SK-MEL-5 (cell line): ENCODE measurements around the gene RASAL1. TPM values are rescaled to one million over a fixed set of nuclear protein-coding genes. Genes with fewer than 3 reads are reported as not detected.

Experiments used
- DNase-seq: peaks from one replicate; pipeline ENCODE4 v3.0.0-alpha.2; 2016; ENCODE audit warnings: low read depth, low spot score
- in situ Hi-C: cut with HindIII; loops from 2 replicates; pipeline ENCODE4 v1.10.0; 2016; ENCODE audit warnings: low sequenced_read_pairs, high pct_unique_total_duplicates, low pct_unique_long_range_greater_than_20kb
- total RNA-seq: library from RNA; depleted of rRNA; stranded (reverse); fragments of >200 nt; shearing (Covaris generic); gene quantifications from 2 replicates; pipeline ENCODE4 v1.2.3, GENCODE V29; 2014

The RASAL1 gene
- total RNA-seq, 1 experiment from 2014 or later: 0.74 TPM

- in situ Hi-C loops: no loop called here
- DNase-seq: no peak
Measured at GRCh38 chr12:113071135-113072112, 64.1 kb downstream of the RASAL1 start.

DNA sequence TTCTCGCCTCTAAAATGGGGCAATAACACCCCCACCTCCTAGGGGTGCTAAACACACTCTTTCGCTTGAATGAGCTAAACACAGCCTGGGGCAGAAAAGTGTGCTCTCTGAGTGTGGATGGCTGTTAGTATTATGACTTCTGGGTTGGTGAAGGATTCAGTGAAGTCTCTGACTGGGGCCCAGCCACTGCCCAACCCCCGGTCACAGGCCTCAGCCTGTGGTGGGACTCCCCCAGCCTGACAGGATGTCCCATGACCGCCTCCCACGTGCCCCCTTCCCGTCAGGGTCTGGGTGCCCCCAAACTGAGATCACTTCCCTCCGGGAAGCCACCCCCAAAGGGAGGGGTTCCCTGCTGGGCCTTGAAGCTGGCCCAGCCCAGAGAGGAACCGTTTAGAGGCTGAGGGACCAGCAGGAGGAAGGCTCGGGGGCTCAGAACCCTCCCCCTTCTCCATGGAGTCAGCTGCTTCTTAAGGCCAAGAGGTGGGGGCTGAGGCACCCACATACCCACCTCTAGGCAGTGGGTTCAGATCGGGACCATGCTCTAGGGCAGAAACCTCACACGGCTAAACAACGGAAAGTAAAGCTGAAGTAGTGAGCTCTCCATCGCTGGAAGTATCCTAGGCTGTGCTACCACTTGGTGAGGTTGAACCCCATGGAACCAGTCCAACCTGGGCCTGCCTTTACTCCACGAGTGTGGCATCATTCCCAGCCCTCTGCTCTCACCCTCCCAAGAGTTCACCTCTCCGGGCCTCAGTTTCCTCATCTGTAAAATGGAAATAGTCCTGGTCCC is 65.2 kb downstream of the RASAL1 start:
- in situ Hi-C loops: no loop called here

GRCh38 chr12:113069751-113070116 is 65.8 kb downstream of the RASAL1 start:
- in situ Hi-C loops: no loop called here
- no peak for DNase-seq

More for the DNA sequence above, 65.2 kb downstream of the RASAL1 start:
- no peak for DNase-seq

DNA sequence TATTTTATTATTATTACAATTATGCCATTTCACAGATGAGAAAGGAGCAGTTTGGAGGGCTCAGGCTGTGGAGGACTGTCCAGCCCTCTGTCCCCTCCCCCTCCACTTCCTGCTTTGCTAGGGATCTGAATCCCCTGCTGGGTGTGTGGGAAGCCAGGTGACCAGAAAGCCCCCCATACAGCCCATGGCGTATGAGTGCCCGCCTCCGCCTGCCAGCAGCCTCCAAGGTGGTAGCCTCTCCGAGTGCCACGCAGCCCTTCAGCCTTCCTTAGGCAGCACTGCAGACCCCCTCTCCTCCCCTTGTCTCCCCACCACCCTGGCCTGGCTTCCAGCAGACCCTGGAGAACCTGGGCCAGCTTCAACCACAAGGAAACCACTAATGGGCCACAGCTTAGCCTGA is 66.4 kb downstream of the RASAL1 start:
- no peak for DNase-seq
- in situ Hi-C loops: no loop called here

- DNase-seq: no peak
- in situ Hi-C loops: no loop called here
Measured at GRCh38 chr12:113067987-113068935, 67.3 kb downstream of the RASAL1 start.

- in situ Hi-C loops: no loop called here
- DNase-seq: no peak
Measured at GRCh38 chr12:113066813-113067400, 68.7 kb downstream of the RASAL1 start.

GRCh38 chr12:113065126-113066007 is 70.2 kb downstream of the RASAL1 start:
- DNase-seq: no peak
- in situ Hi-C loops: no loop called here

DNA sequence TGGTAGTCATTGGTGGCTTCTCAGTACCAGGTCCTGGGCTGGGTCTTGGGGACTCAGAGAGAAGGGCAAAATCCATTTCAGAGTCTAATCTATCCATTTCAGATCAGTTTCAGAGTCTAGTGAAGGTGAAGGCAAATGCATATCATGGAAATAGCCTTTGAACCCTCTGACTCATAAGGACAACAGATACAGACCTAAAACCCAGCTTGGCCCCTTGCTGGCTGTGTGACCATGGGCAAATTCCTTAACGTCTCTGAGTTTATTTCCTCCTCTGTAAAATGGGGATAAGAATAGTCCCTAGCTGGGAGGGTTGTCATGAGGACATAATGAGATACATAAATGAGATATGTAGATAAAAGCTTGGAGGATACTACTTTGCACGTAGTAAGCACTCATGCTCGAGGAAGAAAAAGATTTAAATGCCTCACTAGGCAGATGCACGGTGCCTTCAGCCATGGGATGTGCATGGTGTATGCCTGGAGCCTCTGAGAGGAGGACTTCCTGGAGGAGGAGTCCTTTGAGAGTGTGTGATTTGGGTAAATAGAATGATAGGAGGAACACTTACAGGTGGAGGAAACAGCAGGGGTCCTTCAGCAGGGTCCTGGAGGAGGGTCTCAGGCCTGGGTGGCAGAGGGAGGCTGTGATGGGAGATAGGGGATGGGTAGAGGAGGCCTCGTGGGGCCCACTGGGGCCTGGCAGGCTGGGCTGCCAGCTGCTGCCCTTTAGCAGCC is 71.0 kb downstream of the RASAL1 start:
- in situ Hi-C loops: no loop called here
- no peak for DNase-seq

DNA sequence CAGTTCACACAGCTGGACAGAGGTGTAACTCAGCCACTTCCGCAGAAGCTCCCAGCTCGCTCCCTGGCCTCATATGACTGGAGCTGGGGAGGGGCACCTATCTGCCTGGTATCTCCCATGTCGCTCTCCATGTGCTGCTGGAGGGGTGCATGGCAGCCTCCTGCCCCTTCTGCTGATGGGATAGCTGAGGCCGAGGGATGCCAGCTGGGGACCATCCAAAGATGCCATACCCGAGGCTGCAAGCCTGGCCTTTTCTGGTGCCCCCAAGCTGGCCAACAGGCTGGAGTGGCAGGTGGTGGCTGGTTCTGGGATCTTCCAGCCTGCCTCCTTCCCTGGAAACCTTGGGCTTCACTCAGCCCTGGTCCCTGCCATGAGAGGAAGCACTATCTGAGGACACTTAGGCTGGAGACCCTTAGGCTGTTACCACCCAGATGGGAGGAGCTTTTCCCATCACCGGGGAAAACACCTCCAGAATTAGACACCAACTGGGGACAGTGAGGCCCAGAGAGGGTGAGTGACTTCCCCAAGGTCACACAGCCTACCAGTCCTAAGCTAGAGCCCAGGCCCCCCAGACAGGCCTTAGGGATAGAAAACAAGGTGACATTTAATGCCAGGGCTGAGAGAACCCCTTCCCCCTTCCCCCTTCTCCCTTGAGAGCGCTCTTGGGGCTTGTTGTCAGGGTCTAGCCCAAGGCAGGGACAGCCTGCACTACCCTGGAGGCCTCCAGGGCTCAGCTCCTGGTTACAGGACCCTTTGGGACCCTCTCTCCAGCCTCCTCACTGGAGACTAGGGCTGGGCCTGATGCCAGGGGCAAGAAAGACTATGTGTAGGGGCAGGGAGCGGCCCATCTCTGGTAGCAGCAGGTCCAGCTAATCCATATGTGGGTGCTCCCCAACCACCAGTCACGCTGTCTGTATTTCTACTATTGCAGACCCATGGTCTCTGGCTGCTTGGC is 71.9 kb downstream of the RASAL1 start:
- DNase-seq: no peak
- in situ Hi-C loops: no loop called here

DNA sequence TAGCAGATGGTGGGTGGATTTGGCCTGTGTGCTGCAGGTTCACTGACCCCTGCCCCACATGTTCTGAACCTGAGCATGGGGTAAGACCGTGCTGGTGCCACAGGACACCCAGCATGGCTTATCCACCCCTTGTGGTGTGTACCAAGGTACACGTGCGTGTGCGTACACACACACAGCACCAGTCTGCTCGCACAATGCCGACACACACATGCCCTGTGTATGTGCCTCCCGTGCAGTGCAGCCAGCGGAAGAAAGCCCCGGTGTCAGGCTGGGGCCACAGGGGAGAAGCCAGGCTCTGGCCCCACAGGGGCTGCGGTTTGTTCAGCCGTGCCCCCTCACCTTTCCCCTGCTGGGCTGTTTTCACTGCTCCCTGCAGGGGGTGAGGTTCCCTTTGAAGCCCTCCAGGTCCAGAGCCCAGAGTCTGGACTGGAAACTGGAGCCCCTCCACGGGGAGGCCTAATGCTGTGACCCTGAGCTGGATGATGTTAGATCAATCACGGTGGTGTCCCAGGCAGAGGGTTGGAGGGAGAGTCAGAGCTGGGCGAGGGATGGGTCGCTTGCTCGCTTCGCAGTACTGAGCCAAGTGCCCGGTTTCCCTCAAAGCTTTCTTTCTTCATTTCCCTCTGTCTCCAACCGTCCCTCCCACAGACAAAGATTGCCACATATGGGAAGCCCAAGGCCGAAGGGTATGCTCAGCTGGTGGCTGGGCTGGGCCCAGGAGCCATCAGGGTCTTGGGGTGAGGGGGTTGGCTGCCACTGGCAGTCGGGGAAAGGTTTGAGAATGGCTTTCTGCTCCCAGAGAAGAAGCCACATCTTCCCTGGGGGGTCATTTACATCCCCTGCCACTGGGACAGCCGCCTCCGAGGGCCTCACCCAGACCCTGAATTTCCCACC is 72.8 kb downstream of the RASAL1 start:
- in situ Hi-C loops: no loop called here
- no peak for DNase-seq

DNA sequence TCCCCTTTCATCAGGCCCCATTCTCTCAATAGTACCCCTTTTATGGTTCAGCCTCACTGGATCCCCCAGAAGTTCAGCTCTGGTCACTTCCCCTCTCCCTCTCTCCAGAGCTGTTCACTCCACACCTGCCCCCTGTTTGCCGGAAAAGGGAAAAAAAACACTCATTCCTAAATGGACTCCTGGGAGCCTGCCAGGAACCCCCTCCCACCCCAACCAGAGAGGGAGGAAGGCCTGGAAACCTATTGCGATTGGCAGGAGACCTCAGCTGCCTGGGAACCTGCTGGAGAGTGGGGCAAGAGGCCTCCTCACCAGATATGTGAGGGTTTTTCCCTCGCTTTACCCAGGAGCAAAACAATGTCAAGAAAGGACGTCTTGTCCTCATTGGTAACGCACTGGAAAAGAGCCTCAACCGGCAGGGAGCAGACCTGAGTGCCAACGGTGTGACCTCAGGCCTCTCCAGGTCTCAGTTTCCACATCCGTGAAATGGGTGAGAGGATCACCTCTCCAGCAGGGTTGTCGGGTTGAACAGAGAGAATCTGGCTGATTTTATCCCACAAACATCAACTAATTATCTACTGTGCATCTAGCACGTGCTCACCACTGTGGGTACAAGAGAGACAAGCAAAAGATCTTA is 74.4 kb downstream of the RASAL1 start:
- in situ Hi-C loops: no loop called here
- DNase-seq: no peak

DNA sequence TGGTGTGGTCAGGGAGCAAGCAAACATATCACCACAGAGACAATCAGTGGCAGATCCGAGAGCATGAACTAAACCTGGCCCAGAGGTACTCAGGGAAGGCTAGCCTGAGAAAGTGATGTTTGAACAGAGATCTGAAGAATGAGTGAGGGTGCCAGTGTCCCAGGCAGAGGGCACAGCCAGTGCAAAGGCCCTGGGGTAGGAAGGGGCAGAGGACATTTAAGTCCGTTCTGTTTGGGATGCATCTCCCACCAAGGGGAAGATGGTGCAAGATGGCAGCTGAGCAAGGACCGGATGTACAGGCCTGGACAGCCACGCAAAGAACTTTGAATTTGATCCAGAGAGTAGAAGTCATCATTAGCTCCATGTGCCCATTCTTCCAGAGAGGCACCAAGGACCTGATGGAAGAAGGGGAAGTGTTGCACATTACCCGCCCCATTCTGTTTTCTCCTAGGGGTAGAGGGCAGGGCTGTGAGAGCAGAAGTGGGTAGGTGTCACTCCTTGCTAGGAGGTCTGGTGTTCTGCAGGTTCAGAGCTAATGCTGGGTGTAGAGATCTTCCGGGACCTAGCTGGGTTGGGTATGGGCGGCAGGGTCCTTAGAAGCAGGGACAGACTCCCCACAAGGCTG is 75.1 kb downstream of the RASAL1 start:
- DNase-seq: no peak
- in situ Hi-C loops: no loop called here

- in situ Hi-C loops: no loop called here
- no peak for DNase-seq
Measured at GRCh38 chr12:113059071-113059595, 76.4 kb downstream of the RASAL1 start.
